ENCODE data around the gene IL20RA.
"Not testable (repeated sequence)": the region's sequence is repeated elsewhere in the genome, so short reads cannot be mapped to it uniquely, and the experiment has no call there.

Gene IL20RA

DNA sequence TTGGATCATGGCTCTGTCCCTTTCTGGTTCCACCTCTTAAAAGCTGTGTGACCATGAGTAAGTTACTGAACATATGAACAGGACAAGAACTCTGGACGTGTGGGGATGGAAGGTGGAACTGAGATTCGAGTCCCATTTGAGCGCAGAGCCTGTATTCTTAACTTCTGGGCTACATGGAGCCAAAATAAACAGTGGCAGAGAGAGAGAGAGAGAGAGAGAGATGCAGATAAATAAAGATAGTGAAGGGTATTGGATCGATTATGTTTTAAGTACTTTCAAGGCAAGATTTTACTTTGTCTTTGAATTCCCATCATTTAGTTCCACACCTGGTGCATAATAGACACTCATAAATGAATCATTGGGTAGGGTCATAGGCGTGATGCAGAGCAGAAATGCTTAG, 82.9 kb downstream of the IL20RA start:
- no peak overlapping the region for H3K4me3 ChIP-seq (replicated peaks; ENCODE audit: low read depth, low read length)
- no peak for DNase-seq (ENCODE audit: extremely low read depth, low read depth)
- TF ChIP-seq, protein P1, sequence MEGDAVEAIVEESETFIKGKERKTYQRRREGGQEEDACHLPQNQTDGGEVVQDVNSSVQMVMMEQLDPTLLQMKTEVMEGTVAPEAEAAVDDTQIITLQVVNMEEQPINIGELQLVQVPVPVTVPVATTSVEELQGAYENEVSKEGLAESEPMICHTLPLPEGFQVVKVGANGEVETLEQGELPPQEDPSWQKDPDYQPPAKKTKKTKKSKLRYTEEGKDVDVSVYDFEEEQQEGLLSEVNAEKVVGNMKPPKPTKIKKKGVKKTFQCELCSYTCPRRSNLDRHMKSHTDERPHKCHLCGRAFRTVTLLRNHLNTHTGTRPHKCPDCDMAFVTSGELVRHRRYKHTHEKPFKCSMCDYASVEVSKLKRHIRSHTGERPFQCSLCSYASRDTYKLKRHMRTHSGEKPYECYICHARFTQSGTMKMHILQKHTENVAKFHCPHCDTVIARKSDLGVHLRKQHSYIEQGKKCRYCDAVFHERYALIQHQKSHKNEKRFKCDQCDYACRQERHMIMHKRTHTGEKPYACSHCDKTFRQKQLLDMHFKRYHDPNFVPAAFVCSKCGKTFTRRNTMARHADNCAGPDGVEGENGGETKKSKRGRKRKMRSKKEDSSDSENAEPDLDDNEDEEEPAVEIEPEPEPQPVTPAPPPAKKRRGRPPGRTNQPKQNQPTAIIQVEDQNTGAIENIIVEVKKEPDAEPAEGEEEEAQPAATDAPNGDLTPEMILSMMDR (IDR thresholded peaks at IDR 0.05; ENCODE audit: low read depth, low read length, missing control alignments), result no peak

DNA sequence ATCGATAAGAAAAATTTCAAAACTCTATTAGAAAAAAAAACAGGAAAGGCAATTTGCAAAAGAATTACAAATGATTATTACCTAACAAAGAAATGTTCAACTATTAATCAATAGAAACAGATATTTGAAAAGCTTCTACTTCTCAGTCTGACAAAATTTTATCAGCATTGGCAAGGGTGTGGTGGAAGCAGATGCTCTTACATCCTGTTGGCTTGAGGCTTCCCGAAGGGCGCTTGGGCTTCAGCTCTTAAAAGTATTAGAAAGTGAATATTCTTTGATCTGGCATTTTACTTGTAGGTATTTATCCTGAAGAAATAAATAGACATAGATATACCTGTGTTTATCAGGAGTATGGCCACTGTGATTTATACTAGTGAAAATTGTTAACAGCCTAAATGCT, 84.0 kb downstream of the IL20RA start:
- no peak overlapping the region for H3K4me3 ChIP-seq (replicated peaks; ENCODE audit: low read depth, low read length)
- TF ChIP-seq, protein P1 (IDR thresholded peaks at IDR 0.05; ENCODE audit: low read depth, low read length, missing control alignments), result no peak
- DNase-seq (ENCODE audit: extremely low read depth, low read depth), result no peak

DNA sequence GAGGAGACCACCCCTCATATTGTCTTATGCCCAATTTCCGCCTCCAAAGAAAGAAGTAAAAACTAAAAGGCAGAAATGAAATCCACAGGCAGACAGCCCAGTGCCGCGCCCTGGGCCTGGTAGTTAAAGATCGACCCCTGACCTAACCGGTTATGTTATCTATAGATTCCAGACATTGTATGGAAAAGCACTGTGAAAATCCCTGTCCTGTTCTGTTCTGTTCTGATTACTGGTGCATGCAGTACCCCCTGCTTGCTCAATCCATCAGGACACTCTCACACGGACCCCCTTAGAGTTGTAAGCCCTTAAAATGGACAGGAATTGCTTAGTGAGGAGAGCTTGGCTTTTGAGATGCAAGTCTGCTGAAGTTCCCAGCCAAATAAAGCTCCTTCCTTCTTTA, 84.8 kb downstream of the IL20RA start:
- DNase-seq (ENCODE audit: extremely low read depth, low read depth); H3K4me3 ChIP-seq (replicated peaks; ENCODE audit: low read depth, low read length): not testable (repeated sequence)

DNA sequence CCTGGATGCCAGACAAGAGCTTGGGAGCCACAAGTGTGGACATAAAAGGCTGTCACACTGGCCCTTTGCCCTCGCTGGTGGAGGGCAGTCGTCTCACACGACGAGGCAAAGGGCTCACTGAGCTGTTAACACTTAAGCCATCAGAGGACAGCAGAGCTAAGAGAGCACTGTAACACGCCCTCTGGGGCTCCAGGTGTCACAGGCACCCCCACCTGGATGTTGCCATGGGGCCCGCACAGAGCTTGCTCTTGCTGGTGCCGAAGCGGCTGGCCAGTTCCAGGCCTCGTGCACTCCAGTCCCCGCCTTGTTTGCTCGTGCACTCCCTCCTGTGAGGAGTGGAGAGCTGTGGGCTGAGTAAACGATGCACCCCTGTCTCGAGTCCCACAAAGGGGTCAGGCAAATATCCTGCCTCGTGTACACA, 85.3 kb downstream of the IL20RA start:
- TF ChIP-seq, protein P1 (IDR thresholded peaks at IDR 0.05; ENCODE audit: low read depth, low read length, missing control alignments), result no peak
- no peak for DNase-seq (ENCODE audit: extremely low read depth, low read depth)
- no peak overlapping the region for H3K4me3 ChIP-seq (replicated peaks; ENCODE audit: low read depth, low read length)

DNA sequence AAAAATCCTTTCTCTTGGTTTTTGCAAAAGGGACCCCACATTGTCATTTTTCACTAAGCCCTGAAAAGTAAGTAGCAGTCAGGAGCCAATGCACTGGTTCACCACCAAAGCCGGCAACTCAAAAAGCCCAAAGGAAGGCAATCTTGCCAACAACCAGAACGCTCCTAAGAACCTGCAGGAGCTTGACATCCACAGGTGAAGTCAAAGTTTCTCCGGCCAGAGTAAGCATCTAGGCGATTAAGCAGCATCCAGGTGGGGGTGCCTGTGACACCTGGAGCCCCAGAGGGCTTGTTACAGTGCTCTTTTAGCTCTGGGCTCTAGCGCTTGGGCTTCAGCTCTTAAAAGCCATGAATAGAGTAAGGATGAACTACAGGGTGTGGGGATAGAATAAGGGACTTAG, 86.6 kb downstream of the IL20RA start:
- no peak for DNase-seq (ENCODE audit: extremely low read depth, low read depth)
- no peak overlapping the region for H3K4me3 ChIP-seq (replicated peaks; ENCODE audit: low read depth, low read length)
- TF ChIP-seq, protein P1 (IDR thresholded peaks at IDR 0.05; ENCODE audit: low read depth, low read length, missing control alignments), result no peak

DNA sequence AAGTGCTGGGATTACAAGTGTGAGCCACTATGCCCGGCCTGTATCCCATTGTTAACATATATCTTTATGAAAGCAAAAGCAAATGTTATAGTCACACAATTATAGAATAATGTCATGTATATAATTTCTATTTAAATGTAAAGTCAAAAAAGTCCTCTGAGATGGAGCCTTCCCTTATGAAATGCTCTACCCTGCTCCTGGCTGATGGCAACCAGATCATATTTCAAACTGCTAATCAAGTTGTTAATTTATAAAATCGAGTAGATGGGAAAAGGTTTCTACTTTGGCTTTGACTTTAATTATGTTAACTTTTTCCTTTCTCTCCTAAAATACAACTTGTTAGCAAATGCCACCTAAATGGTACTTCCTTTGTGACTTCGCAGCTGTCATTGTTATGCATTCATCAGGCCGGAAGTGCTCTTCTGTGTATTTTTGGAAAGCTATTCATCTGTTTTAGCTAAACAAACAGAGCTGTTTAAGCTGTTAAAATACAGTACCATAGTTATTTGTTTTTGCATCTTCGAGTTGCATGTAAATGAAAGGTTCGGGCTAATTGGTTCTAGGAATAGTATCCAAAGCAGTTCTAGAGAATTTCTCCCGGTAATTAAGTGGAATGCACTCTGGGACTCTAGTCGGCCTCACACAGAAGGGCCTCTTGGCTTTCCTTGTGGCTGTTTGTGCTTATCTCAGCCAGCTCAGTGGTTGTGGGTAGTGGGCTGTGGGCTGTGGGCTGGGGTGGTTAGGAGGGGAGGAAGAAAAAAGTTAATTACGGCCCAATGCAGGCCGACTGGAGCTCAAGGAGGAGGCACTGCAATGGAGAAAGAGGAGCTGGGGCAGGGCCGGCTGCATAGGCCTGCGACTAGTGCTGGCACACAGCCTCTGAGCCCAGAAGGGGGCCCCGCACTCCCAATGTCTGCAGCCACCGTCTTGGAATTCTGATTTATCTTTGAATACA, 87.9 kb downstream of the IL20RA start:
- DNase-seq (ENCODE audit: extremely low read depth, low read depth), result no peak
- no peak overlapping the region for H3K4me3 ChIP-seq (replicated peaks; ENCODE audit: low read depth, low read length)
- TF ChIP-seq, protein P1 (IDR thresholded peaks at IDR 0.05; ENCODE audit: low read depth, low read length, missing control alignments), result no peak

DNA sequence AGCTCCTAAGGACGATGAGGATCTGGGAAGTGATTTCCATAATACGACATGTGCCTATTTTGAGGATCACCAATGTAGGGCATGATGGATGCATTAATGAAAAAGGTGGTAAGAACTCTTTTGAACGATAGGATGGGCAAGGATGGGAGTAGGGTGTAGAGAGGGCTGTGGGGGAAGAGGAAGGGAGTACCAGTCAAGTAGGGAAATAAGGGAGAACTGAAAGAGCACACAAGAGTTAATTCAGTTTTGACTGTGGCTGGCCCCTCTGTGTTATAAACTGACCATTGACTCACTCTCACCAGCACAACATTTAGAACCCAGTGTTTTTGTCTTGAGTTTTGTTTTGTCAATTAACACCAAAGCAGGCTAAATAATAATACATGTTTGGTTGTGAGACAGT, 89.6 kb downstream of the IL20RA start:
- no peak for DNase-seq (ENCODE audit: extremely low read depth, low read depth)
- no peak overlapping the region for H3K4me3 ChIP-seq (replicated peaks; ENCODE audit: low read depth, low read length)
- TF ChIP-seq, protein P1 (IDR thresholded peaks at IDR 0.05; ENCODE audit: low read depth, low read length, missing control alignments), result no peak
